Measurements from ENCODE around the gene OR5AK2. TPM values are rescaled to one million over a fixed set of nuclear protein-coding genes. Genes with fewer than 3 reads are reported as not detected.

Gene OR5AK2
- total RNA-seq, 4 donors from 2014 or later = not detected

GRCh38 chr11:56961609-56962008, 27.1 kb upstream of the OR5AK2 start:
- in situ Hi-C loops (cut with MboI; ENCODE audit: low pct_ligation_motif_present in 1 of 4, low pct_unique_long_range_greater_than_20kb in 1 of 4, low sequenced_read_pairs in 3 of 4) = no loop called here

GRCh38 chr11:56967726-56968125, 21.0 kb upstream of the OR5AK2 start:
- H3K4me3 ChIP-seq = no peak overlapping the region
- TF ChIP-seq EP300 (IDR thresholded peaks at IDR 0.05; ENCODE audit: low read depth) (no peak), POLR2AphosphoS5 (IDR thresholded peaks at IDR 0.05) (no peak), POLR2A (IDR thresholded peaks at IDR 0.05) (no peak)
- TF ChIP-seq, protein P1, sequence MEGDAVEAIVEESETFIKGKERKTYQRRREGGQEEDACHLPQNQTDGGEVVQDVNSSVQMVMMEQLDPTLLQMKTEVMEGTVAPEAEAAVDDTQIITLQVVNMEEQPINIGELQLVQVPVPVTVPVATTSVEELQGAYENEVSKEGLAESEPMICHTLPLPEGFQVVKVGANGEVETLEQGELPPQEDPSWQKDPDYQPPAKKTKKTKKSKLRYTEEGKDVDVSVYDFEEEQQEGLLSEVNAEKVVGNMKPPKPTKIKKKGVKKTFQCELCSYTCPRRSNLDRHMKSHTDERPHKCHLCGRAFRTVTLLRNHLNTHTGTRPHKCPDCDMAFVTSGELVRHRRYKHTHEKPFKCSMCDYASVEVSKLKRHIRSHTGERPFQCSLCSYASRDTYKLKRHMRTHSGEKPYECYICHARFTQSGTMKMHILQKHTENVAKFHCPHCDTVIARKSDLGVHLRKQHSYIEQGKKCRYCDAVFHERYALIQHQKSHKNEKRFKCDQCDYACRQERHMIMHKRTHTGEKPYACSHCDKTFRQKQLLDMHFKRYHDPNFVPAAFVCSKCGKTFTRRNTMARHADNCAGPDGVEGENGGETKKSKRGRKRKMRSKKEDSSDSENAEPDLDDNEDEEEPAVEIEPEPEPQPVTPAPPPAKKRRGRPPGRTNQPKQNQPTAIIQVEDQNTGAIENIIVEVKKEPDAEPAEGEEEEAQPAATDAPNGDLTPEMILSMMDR (IDR thresholded peaks at IDR 0.05) = no peak
- no peaks in the 10 kb centered on the region for H3K27me3 ChIP-seq
- H3K27ac ChIP-seq = no peak overlapping the region
- no peak for DNase-seq
- in situ Hi-C loops (cut with MboI; ENCODE audit: low pct_ligation_motif_present in 1 of 4, low pct_unique_long_range_greater_than_20kb in 1 of 4, low sequenced_read_pairs in 3 of 4) (no loop called here), intact Hi-C loops (cut with DNase I; ENCODE audit: low total_unique reads) (no loop called here)
- WGBS, 2 donors (ENCODE audit: low coverage in 1 of 2) = 7 to 36% methylated on average over 1 of the region's 1 CpG
- no peaks in the 10 kb centered on the region for H3K36me3 ChIP-seq
- H3K9me3 ChIP-seq = no peaks in the 10 kb centered on the region
- no peaks in the 10 kb centered on the region for H3K4me1 ChIP-seq

More at GRCh38 chr11:56961609-56962008, 27.1 kb upstream of the OR5AK2 start:
- H3K27ac ChIP-seq = no peak overlapping the region
- intact Hi-C loops (cut with DNase I; ENCODE audit: low total_unique reads) = no loop called here
- H3K4me1 ChIP-seq = no peaks in the 10 kb centered on the region
- no peaks in the 10 kb centered on the region for H3K9me3 ChIP-seq
- no peaks in the 10 kb centered on the region for H3K36me3 ChIP-seq
- H3K27me3 ChIP-seq = no peaks in the 10 kb centered on the region
- TF ChIP-seq, protein P1 (IDR thresholded peaks at IDR 0.05) = no peak
- TF ChIP-seq EP300 (IDR thresholded peaks at IDR 0.05; ENCODE audit: low read depth) (no peak), POLR2AphosphoS5 (IDR thresholded peaks at IDR 0.05) (no peak), POLR2A (IDR thresholded peaks at IDR 0.05) (no peak)
- DNase-seq = no peak
- no peak overlapping the region for H3K4me3 ChIP-seq

GRCh38 chr11:56968524-56968923, 20.2 kb upstream of the OR5AK2 start:
- H3K36me3 ChIP-seq = no peaks in the 10 kb centered on the region
- H3K9me3 ChIP-seq = no peaks in the 10 kb centered on the region
- WGBS, 2 donors (ENCODE audit: low coverage in 1 of 2) = 88% methylated on average over 4 of the region's 4 CpGs; no CpG with 5 or more reads in 1 of the 2 donors
- H3K27ac ChIP-seq = no peak overlapping the region
- H3K27me3 ChIP-seq = no peaks in the 10 kb centered on the region
- H3K4me3 ChIP-seq = no peak overlapping the region
- intact Hi-C loops (cut with DNase I; ENCODE audit: low total_unique reads) = no loop called here
- TF ChIP-seq, protein P1 (IDR thresholded peaks at IDR 0.05) = no peak
- no peak for TF ChIP-seq POLR2A (IDR thresholded peaks at IDR 0.05)
- no peak for TF ChIP-seq POLR2AphosphoS5 (IDR thresholded peaks at IDR 0.05)
- TF ChIP-seq EP300 (IDR thresholded peaks at IDR 0.05; ENCODE audit: low read depth) = no peak
- no peak for DNase-seq
- H3K4me1 ChIP-seq = no peaks in the 10 kb centered on the region
- in situ Hi-C loops (cut with MboI; ENCODE audit: low pct_ligation_motif_present in 1 of 4, low pct_unique_long_range_greater_than_20kb in 1 of 4, low sequenced_read_pairs in 3 of 4) = no loop called here

DNA sequence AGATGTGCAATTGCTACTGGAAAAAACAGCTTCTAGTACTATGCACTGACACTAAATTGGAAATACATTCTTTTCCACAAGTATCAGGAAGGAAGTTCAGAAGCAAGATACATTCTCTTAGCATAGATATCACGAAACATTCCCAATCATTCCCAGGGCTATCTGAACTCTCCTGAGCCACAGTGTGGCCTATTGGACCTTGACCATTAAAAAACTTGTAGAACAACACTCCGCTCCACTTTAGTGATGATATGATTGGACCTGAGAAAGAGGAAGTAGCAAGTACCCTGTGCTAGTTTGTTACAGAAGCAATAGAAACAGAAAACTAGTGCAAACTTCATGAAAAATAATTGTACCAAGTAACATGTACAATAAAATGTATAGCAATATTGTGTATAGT, 11.4 kb upstream of the OR5AK2 start:
- Histone ChIP-seq H3K36me3 (no peaks in the 10 kb centered on the region), H3K27me3 (no peaks in the 10 kb centered on the region), H3K9me3 (no peaks in the 10 kb centered on the region), H3K4me1 (peaks cover 0 to 6% (median 0%) of the 10 kb centered on the region in 4 donors), H3K4me3 (no peak overlapping the region), H3K27ac (no peak overlapping the region)
- 43 to 54% methylated on average over 1 to 2 of the region's 2 CpGs for WGBS, 2 donors (ENCODE audit: low coverage in 1 of 2)
- intact Hi-C loops (cut with DNase I; ENCODE audit: low total_unique reads) = no loop called here
- DNase-seq = no peak
- in situ Hi-C loops (cut with MboI; ENCODE audit: low pct_ligation_motif_present in 1 of 4, low pct_unique_long_range_greater_than_20kb in 1 of 4, low sequenced_read_pairs in 3 of 4) = no loop called here
- TF ChIP-seq, protein P1 (IDR thresholded peaks at IDR 0.05) = no peak
- TF ChIP-seq EP300 (IDR thresholded peaks at IDR 0.05; ENCODE audit: low read depth) (no peak), POLR2A (IDR thresholded peaks at IDR 0.05) (no peak)

Data from transverse colon (tissue), 4 donors.